GM21529 (cell line): ENCODE measurements around the gene PDE6C.

Experiments
- ATAC-seq: cut with Tn5 transposase; IDR thresholded peaks from one replicate; pipeline ENCODE4 v1.9.1; 2021; ENCODE audit not compliant: unreplicated experiment

PDE6C gene

DNA sequence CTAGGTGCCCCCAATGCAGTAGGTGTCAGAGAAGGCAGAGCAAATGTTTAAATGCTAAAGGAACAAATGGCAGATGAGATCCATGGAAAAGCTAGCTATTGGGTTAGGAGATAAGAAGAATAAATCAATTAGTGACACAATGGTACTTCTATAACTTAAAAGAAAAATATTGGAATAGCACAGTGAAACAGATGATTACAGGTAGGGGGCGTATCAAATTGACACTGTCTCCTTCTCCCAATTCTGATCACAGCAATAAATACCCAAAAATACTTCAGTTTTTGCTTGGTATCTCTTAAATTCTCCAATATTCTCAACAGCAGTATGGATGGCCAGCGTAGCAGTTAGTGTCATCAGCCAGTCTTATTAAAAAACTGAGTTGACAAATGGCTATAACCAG lies 84.9 kb downstream of the PDE6C start:
- ATAC-seq: no peak

DNA sequence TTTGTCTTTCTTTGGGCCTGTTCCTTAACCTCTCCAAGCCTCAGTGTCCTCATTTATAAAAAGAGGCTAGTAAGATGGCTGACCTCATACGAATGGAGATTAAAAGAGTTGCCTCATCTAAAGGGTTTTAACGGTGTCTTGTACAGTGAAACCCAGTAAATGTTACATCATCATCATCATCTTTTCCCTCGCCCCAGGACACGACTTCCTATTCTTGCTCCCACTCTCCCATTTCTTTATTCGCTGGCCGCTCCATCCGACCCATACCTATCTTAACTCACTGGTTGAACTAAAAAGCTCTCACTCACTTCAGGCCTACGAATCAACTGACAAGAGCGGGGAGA lies 89.5 kb downstream of the PDE6C start:
- peak; percentile 15 for ATAC-seq

DNA sequence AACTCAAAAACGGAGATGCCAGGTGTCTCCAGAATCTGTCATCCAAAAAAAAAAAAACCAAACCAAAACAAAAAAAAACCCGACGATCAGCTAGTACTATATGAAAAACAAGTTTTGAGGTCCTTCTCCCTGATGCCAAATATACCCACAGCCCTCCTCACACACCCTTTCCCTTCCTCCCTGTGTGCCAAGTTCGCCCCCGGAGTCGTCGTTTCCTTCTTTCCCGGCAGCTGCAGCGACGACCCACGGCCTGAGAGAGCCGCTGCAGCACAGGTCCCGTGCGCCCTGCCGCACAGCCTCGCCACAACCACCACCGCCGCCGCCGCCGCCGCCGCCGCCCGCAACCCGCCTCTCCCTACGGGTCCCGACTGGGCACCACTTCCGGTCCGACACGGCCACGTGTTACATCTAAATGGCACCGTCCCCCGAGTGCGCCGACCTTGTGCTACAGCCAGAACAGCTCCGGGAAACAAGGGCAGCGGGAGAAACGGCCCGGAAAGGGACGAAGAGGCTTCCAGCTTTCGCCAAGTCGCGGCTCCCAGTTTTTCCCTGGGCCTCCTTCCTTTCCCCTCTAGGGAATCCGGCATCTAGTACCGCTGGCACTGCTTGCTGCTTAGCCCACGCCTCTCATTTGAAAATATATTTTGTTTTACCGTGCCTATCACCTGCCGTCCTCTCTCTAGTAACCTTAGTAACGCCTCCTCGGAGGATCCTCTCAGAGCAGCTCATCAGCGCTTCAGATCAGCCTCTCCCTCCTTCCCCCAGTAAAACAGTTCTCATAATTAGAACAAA lies 90.1 kb downstream of the PDE6C start, which contains the start of gene FRA10AC1:
Gene FRA10AC1, minus strand, starts transcription at position 383 of the 792 bp plus-strand sequence. CDS start 2,486 bp downstream, outside the sequence.
- ATAC-seq: peak; percentile 85

DNA sequence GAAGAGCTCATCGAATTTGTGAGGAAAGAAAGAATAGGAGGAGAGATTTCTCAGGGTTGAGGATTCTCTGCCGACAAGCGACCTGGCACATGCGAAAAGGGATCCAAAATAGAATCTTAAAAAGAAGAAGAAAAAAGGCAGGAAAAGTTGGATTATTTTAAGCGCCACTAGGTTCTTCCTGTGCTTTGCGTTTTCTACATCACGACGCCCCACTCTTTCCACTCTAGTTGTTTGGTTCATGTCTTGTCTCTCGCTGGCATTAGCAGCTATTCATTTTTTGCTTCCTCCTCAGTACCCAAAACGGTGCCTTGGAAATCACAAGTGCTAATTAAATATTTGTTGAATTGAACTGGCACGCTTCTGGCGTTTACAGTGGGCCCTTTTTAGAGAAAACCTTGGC lies 90.7 kb downstream of the PDE6C start:
- no peak for ATAC-seq

DNA sequence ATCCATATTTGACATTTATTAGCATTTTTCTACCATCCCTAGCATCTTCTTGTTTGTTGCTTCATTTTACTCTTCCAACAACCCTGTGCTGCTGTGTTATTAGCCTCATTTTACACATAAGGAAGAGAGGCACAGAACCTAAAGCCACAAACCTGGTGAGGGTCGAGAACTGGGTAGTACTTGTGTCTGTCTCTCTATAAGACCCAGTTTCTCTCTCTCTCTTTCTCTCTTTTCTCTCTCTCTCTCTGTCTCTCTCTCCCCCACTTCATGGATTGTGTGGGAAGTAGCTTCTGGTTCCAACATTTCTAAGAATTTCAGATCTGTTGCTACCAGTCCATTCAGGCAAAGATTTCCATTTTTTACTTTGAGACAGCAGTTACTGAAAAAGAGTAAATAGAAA lies 91.5 kb downstream of the PDE6C start:
- ATAC-seq: no peak

DNA sequence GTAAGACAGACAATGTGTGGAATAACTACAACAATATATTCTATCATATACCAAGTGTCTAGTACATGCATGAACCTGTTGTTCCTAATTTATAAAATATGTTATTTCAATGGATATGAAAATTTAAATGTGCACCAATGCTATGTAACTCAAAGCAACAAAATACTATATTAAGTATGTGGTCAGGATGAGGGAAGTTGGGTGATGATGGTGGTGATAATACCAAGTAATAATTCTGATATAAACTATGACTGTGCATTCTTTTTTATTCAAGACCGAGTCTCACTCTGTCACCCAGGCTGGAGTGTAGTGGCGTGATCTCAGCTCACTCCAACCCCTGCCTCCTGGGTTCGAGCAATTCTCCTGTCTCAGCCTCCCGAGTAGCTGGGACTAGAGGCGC lies 92.1 kb downstream of the PDE6C start:
- no peak for ATAC-seq

DNA sequence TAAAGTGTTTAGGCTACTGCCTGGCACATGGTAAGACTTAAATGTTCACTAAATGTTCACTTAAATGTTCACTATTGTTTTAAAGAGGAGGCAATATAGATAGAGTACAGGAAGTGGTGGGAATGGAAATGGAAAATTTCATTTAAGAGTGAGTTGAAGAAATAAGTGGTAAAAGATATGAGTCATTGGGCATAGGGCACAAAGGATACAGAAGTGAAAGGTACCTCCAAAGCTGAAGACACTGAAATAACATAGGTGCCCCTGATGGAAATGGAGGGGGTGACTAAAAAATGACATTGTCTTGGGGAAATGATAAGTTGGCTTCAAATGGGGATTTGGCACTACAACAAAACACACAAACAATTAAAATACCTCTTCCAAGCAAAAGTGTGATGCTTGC lies 95.3 kb downstream of the PDE6C start:
- ATAC-seq: no peak

DNA sequence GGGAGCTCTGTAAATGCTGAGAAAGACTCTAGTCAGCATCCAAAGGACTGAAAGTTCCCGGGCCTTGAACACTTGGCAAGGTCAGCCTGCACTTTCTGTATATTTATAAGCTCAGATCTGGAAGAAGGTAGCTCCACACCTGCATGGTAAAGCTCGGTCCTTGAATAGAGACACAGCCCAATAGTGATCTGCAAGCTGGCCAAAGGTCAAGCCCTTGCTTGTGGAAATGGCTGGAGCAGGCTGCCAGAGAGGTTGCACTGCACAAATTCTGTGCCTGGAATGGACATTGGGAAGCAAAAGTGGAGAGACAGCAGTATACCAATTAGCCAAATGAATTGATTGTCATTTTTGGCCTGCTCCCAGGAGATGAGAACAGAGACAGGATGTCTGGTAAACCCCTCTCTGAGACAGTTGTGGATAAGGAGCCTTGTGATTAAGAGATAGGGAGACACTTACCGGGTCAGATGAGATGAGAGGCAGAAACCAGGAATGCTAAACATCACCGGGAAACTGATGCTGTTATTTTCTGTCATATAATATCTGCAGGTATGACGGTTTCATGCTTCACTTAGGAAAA lies 98.1 kb downstream of the PDE6C start:
- no peak for ATAC-seq

DNA sequence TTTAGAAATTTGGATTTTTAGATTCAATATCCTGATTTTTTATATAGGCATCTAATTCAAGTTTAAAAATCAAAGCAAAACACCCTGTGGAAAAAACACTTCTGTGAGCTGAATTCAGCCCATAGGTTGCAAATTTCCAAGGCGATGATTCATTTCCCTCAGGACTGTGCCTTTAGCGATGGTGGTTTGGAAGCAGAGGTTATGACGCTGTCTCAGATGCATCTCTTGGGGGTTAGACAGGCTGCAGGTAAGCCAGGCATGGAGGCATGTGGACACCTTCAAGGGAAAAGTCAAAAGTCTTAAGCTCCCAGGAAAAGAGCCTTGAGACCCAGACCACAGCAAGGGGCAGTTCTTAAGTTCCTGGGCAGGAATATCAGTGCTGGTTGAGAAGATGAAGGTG lies 99.6 kb downstream of the PDE6C start:
- ATAC-seq: no peak

DNA sequence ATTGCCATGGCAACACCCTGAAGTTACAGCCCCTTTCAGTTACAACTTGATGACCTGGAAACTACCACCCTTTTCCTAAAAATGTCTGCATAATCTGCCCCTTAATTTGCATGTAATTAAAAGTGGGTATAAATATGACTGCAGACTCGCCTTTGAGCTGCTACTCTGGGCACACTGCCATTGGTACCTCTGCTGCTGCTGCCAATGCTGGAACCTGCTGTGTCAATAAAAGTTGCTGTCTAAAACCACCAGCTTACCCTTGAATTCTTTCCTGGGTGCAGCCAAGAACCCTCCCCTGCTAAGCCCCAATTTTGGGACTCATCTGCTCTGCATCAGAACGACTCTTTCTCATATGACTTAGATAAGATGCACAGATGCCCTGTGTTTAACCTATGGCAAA lies 100.3 kb downstream of the PDE6C start:
- no peak for ATAC-seq

DNA sequence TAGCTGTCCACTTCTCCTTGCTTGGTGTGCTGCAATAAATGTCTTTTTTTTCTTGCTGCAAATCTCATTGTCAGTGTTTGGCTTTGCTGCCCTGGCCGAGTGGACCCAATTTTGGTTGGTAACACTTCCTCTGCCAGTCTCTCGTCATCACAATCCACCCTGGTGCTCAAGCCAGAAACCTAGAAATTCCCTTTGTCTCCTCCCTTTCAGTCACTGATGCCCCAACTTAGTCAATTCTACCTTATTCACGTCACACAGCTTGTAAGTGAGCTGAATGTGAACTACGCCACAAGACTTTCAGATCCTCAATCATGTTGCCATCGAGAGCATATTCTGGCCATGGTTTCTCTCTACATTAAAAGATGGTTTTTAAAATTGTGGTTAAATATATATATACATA lies 103.0 kb downstream of the PDE6C start:
- peak; percentile 89 for ATAC-seq
